ENCODE measurements around the gene CALCOCO1. TPM values are rescaled to one million over a fixed set of nuclear protein-coding genes. Genes with fewer than 3 reads are reported as not detected.

CALCOCO1 gene
- total RNA-seq, 1 experiment from 2014 or later: 27.0 TPM

GRCh38 chr12:53750812-53751335 is 23.6 kb upstream of the CALCOCO1 start:
- Mint-ChIP-seq H3K27ac (peak overlapping the region; percentile 14), H3K4me1 (peaks cover 5% of the 10 kb centered on the region), H3K27me3 (ENCODE audit: low read depth) (peaks cover 6% of the 10 kb centered on the region; the same call in 1 of the 2 replicates), H3K4me3 (no peak overlapping the region), H3K36me3 (no peaks in the 10 kb centered on the region), H3K9me3 (no peaks in the 10 kb centered on the region)
- TF ChIP-seq ZBTB43 (CRISPR knock-in tag; IDR thresholded peaks at IDR 0.05): 0 out of 2 replicates have a peak, but pooled peaks have one; percentile 39
- TF ChIP-seq JAZF1 (CRISPR knock-in tag; IDR thresholded peaks at IDR 0.05): no peak
- TF ChIP-seq FOXK1 (CRISPR knock-in tag; IDR thresholded peaks at IDR 0.05): no peak
- TF ChIP-seq MLX (CRISPR knock-in tag; IDR thresholded peaks at IDR 0.05): no peak
- TF ChIP-seq TP53 (CRISPR knock-in tag; IDR thresholded peaks at IDR 0.05): no peak
- peak; percentile 42; the same call in 1 of the 2 replicates for TF ChIP-seq MAX (CRISPR knock-in tag; IDR thresholded peaks at IDR 0.05)
- TF ChIP-seq EMX1 (CRISPR knock-in tag; IDR thresholded peaks at IDR 0.05): no peak
- peak; percentile 9 for ATAC-seq
- DNase-seq (ENCODE audit: low spot score): peak; percentile 52
- POLR2A ChIA-PET: no interaction called here
- CTCF ChIA-PET: interaction anchor here (1.1 to 3.6 kb wide), 4 partner anchors 8 to 208 kb away, joined by 5 to 24 read pairs (median 14); no protein-coding TSS in a partner anchor

- H3K27me3 Mint-ChIP-seq (ENCODE audit: low read depth): peaks cover 8% of the 10 kb centered on the region; the same call in 1 of the 2 replicates
- no peak overlapping the region for H3K4me3 Mint-ChIP-seq
- ChIA-PET POLR2A (interaction anchor here (0.5 kb wide), 1 partner anchor 739 kb away, joined by 3 read pairs; no protein-coding TSS in a partner anchor), CTCF (interaction anchor here (2.6 to 3.6 kb wide), 3 partner anchors 7 to 48 kb away, joined by 10 to 24 read pairs (median 18); no protein-coding TSS in a partner anchor)
- no peak for DNase-seq (ENCODE audit: low spot score)
- H3K36me3 Mint-ChIP-seq: no peaks in the 10 kb centered on the region
- no peaks in the 10 kb centered on the region for H3K9me3 Mint-ChIP-seq
- no peak for ATAC-seq
- TF ChIP-seq CDX4 (CRISPR knock-in tag; IDR thresholded peaks at IDR 0.05; ENCODE audit: borderline replicate concordance) (no peak), NFE2L1 (CRISPR knock-in tag; IDR thresholded peaks at IDR 0.05) (0 out of 2 replicates have a peak, but pooled peaks have one; percentile 40), ZBTB21 (CRISPR knock-in tag; IDR thresholded peaks at IDR 0.05; ENCODE audit: borderline replicate concordance) (no peak), CBFB (CRISPR knock-in tag; IDR thresholded peaks at IDR 0.05; ENCODE audit: low read depth) (no peak), ARID4B (CRISPR knock-in tag; IDR thresholded peaks at IDR 0.05; ENCODE audit: borderline replicate concordance) (no peak), AFF4 (CRISPR knock-in tag; IDR thresholded peaks at IDR 0.05; ENCODE audit: borderline replicate concordance) (no peak)
- H3K27ac Mint-ChIP-seq: peak overlapping the region; percentile 14
- H3K4me1 Mint-ChIP-seq: peaks cover 7% of the 10 kb centered on the region
Measured at GRCh38 chr12:53749986-53750811, 22.9 kb upstream of the CALCOCO1 start.

Data from WTC11 (cell line).